Measurements from ENCODE around the gene IGFBP5. TPM values are rescaled to one million over a fixed set of nuclear protein-coding genes. Genes with fewer than 3 reads are reported as not detected.

IGFBP5 gene
- total RNA-seq, 2 donors from 2014 or later: 169 to 554 TPM

DNA sequence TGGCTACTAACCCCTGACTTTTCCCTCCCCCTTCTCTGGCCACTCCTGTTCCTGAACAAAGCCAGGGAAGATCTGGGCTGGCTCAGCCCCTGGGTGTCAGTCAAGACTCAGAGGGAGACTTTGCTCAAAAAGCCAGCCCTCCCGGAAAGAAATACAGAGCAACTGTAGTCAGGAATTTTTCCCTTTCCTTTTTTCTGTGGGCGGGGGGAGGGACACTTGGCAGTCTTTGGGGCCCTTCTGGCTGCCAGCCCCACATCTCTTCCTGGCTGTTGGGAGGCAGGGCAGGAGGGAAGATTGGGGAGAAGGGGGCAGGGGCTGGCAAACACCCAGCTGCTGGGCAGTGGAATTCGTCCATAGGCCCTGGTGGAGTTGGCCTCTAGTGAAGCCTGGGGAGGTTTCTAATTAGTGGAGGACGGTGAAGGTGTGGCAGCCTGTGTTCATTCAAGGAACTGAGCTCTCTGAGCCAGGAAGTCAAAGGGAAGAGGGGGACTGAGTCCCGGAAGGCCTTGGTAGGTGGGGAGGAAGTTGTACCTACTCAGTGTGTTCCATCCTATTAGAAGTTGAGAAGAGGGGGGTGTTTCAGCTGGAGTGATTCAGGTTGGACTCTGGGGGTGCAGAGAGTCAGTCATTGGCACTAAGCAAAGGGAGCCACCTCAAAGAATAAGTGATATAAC, 51.2 kb downstream of the IGFBP5 start:
- Histone ChIP-seq H3K27ac (peak overlapping the region; percentile 42 to 56), H3K4me3 (no peak overlapping the region), H3K36me3 (no peaks in the 10 kb centered on the region), H3K9me3 (no peaks in the 10 kb centered on the region), H3K4me1 (peaks cover 0 to 24% of the 10 kb centered on the region in 2 donors), H3K27me3 (no peaks in the 10 kb centered on the region)
- no peak for DNase-seq (ENCODE audit: low spot score)
- TF ChIP-seq, protein P1, sequence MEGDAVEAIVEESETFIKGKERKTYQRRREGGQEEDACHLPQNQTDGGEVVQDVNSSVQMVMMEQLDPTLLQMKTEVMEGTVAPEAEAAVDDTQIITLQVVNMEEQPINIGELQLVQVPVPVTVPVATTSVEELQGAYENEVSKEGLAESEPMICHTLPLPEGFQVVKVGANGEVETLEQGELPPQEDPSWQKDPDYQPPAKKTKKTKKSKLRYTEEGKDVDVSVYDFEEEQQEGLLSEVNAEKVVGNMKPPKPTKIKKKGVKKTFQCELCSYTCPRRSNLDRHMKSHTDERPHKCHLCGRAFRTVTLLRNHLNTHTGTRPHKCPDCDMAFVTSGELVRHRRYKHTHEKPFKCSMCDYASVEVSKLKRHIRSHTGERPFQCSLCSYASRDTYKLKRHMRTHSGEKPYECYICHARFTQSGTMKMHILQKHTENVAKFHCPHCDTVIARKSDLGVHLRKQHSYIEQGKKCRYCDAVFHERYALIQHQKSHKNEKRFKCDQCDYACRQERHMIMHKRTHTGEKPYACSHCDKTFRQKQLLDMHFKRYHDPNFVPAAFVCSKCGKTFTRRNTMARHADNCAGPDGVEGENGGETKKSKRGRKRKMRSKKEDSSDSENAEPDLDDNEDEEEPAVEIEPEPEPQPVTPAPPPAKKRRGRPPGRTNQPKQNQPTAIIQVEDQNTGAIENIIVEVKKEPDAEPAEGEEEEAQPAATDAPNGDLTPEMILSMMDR (IDR thresholded peaks at IDR 0.05): no peak

DNA sequence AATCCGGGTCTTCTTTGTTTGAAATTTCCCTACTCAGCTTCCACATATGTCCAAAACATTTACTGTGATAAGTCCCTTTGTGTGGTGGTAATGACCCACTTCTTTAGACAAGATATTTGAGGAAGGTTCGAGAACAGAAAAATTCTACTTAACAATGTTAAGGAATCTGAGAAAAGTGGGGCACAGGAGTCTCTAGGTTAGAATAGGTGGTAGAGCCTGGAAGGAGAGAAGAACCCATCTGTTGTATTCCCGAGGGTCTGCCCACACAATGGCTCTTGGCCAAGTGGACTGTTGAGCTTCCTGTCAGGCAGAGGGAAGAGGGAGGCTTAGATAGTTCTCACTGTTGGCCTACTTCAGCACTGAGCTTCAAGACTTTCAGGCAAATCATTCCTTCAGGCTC, 57.9 kb downstream of the IGFBP5 start:
- no peaks in the 10 kb centered on the region for H3K36me3 ChIP-seq
- no peak for DNase-seq (ENCODE audit: low spot score)
- no peaks in the 10 kb centered on the region for H3K9me3 ChIP-seq
- TF ChIP-seq, protein P1 (IDR thresholded peaks at IDR 0.05): no peak
- H3K27me3 ChIP-seq: no peaks in the 10 kb centered on the region
- H3K4me1 ChIP-seq: peaks cover 0 to 46% of the 10 kb centered on the region in 2 donors
- H3K27ac ChIP-seq: no peak overlapping the region
- no peak overlapping the region for H3K4me3 ChIP-seq

DNA sequence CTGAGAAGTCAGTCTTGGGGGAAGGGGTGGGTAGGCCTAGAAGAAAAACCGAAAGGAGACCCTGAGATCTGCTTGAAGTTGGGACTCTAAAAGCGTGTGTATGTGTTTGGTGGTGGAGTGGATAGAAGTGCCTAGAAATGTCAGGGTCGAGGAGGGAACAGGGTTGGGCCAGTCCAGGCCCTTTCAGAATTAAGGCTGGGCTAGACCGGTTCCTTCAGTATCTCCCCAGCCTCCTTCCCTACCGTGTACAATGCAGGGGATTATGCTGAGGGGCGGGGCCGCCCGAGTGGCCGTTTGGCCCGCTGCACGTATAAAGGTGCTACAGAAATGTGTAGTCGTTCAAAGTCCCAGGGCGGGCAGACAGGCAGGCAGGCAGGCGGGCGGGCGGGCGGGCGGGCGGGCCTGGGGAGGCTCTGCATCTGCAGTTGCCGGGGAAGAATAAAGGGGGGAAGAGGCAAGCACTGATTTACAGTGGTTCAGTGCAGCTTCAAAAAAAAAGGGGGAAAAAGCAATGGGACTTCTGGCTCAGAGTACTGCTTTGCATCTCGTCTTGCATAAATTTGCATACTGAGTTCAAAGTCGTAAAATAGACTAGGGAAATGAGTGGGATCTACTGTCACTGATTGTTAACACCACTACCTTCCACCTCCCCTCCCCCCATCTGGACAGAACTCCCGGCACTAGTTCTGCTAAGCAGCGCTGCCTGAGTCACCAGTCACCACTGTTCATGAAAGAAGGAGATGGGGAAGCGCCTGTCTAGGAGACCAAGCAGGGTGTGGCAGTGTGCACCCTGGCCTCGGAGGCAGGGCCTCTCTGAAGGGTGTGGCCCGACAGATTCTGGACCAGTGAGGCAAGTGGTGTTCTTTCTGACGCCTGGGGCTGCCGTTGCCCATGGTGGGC, 58.5 kb downstream of the IGFBP5 start:
- H3K4me1 ChIP-seq: peaks cover 0 to 46% of the 10 kb centered on the region in 2 donors
- H3K27ac ChIP-seq: peak overlapping the region in 1 of 2 donors; percentile 14

DNA sequence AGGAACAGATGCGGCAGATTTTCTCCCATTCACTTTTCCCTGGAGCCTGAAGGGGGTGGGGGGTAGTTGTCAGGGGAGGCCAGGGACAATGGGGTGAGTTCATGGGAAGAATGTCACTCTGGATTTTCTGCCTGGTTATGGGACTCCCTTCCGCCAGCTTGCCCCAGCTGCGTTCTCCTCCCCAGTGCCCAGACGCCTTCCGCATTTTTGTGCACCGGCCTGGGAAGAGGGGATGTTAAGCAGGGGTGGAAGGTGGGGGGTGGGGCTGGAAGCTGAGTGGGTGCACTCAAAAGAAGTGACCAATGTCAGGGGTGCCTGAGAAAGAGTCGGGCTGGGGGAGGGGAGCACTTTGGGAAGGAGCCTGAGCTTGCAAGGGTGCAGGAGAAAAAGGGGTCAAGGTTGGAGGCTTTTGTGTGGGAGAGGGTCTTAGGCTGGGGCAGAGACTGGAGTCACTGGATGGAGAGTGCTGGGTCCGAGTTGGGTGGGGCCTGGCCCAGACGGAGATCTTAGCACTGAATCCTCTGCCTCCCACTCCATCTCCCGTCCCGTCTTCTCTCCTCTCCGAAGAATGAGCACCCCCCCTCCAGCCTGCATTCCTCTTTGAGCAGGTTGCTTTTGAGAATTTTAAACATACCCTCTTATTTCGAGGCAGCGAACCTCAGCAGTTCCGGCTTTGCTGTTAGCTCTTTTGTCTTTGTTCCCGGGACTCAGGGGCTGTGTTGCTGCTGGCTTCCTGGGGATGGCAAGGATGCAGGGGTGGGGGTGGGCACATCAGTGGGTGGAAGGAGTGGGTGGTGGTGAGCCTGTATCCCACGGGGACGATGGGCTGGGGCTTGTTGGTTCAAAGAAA, 59.4 kb downstream of the IGFBP5 start:
- Histone ChIP-seq H3K27me3 (no peaks in the 10 kb centered on the region), H3K9me3 (no peaks in the 10 kb centered on the region), H3K4me3 (peak overlapping the region in 1 of 2 donors; percentile 69), H3K4me1 (peaks cover 0 to 46% of the 10 kb centered on the region in 2 donors), H3K27ac (peak overlapping the region in 1 of 2 donors; percentile 14), H3K36me3 (no peaks in the 10 kb centered on the region)
- TF ChIP-seq, protein P1 (IDR thresholded peaks at IDR 0.05): no peak
- DNase-seq (ENCODE audit: low spot score): no peak

More for the DNA sequence above, 58.5 kb downstream of the IGFBP5 start:
- Histone ChIP-seq H3K27me3 (no peaks in the 10 kb centered on the region), H3K4me3 (peak overlapping the region in 1 of 2 donors; percentile 69), H3K36me3 (no peaks in the 10 kb centered on the region), H3K9me3 (no peaks in the 10 kb centered on the region)
- TF ChIP-seq, protein P1 (IDR thresholded peaks at IDR 0.05): no peak
- DNase-seq (ENCODE audit: low spot score): no peak

DNA sequence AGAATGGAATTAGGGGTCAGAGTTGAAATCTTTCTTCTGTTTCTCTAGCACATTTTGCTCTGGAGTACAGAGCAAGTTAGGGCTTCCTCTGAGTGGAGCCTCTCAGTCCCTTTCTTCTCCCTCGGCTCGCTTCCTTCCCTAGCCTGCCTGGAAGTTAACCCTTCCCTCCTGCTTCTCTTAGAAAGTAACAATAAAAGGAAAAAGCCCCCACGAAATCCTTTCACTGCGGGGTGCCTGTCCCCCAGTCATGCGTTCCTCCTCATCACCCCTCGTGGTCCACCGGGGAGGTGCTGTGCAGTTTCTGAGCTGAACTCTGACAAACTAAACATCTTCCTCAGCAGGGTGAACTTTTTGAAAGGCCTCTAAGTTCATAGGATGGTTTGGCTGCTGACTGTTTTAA, 60.2 kb downstream of the IGFBP5 start:
- no peak for DNase-seq (ENCODE audit: low spot score)
- no peaks in the 10 kb centered on the region for H3K27me3 ChIP-seq
- no peaks in the 10 kb centered on the region for H3K36me3 ChIP-seq
- H3K27ac ChIP-seq: no peak overlapping the region
- no peaks in the 10 kb centered on the region for H3K9me3 ChIP-seq
- TF ChIP-seq, protein P1 (IDR thresholded peaks at IDR 0.05): no peak
- peak overlapping the region; percentile 4 to 69 for H3K4me3 ChIP-seq
- H3K4me1 ChIP-seq: peaks cover 0 to 46% of the 10 kb centered on the region in 2 donors
